ENCODE measurements around the gene MRPL53. TPM values are rescaled to one million over a fixed set of nuclear protein-coding genes. Genes with fewer than 3 reads are reported as not detected.
A peak's percentile ranks its signal among the peaks of the same experiment; 100 is the strongest.

Gene MRPL53
- total and polyA plus RNA-seq, 2 of the 13 experiments (the other 11 are each of a cell fraction or from before 2014, with no cell fraction given), result 34.3 to 51.9 TPM

GRCh38 chr2:74438248-74438647 lies 34.2 kb downstream of the MRPL53 start:
- H2AFZ ChIP-seq (ENCODE audit: low read length), result no peak overlapping the region
- peaks cover 54% of the 10 kb centered on the region for H3K4me1 ChIP-seq (ENCODE audit: insufficient read depth, low read length)
- FAIRE-seq (no peak), ATAC-seq (no peak), DNase-seq (ENCODE audit: low spot score) (no peak)
- peak overlapping the region; percentile 95 for H3K4me2 ChIP-seq (ENCODE audit: low read depth, low read length)
- POLR2A ChIA-PET, result interaction anchor here (5.1 to 11.6 kb wide), 2 partner anchors 10 to 18 kb away, joined by 272 to 342 read pairs; partner anchors contain the start of genes INO80B and WBP1
- peaks cover 25 to 51% of the 10 kb centered on the region in 2 experiments for H3K36me3 ChIP-seq (replicated peaks in 1 of 2; ENCODE audit: control insufficient read depth in 1 of 2, insufficient read depth in 2 of 2, low read length in 2 of 2)
- no TSS peak for BruUV-seq (replicated peaks)
- TF ChIP-seq RFX1 (IDR thresholded peaks at IDR 0.05), result no peak
- no peak for TF ChIP-seq TP53 (CRISPR knock-in tag; conservative IDR thresholded peaks at IDR 0.05)
- TF ChIP-seq NFE2 (CRISPR knock-in tag; IDR thresholded peaks at IDR 0.05), result no peak
- peak; percentile 21; the same call in 1 of the 2 replicates for TF ChIP-seq POLR2G (IDR thresholded peaks at IDR 0.05; ENCODE audit: low read depth, low read length)
- TF ChIP-seq POLR2A (IDR thresholded peaks at IDR 0.05; ENCODE audit: insufficient read depth in 1 of 2, low read depth in 2 of 2, low read length in 2 of 2), result 0 out of 4 replicates have a peak, but pooled peaks of 1 of the 2 experiments have one; percentile 7
- peak; percentile 45; the same call in 1 of the 2 replicates for TF ChIP-seq RBFOX2 (IDR thresholded peaks at IDR 0.05; ENCODE audit: low read depth, low read length)
- no peak for TF ChIP-seq PRMT3 (CRISPR knock-in tag; IDR thresholded peaks at IDR 0.05; ENCODE audit: borderline replicate concordance, low read depth)
- no peak for TF ChIP-seq ZNF207 (IDR thresholded peaks at IDR 0.05; ENCODE audit: borderline replicate concordance)
- peak; percentile 11 for TF ChIP-seq RBM22 (optimal IDR thresholded peaks at IDR 0.05; ENCODE audit: low read length)
- TF ChIP-seq SMC3 (IDR thresholded peaks at IDR 0.05; ENCODE audit: low read length), result peak; percentile 0; the same call in 1 of the 2 replicates
- TF ChIP-seq GATAD2A (CRISPR knock-in tag; IDR thresholded peaks at IDR 0.05), result no peak
- 0 out of 2 replicates have a peak, but pooled peaks have one; percentile 15 for TF ChIP-seq RAD21 (CRISPR knock-in tag; IDR thresholded peaks at IDR 0.05)
- WGBS (ENCODE audit: low lambda C conversion rate), result 100% methylated on average over 1 of the region's 1 CpG
- H3K79me2 ChIP-seq (ENCODE audit: insufficient read depth, low read length), result peaks cover 80% of the 10 kb centered on the region
- H3K9me3 ChIP-seq (ENCODE audit: low read length), result no peaks in the 10 kb centered on the region
- CTCF ChIA-PET (ENCODE audit: low intra/inter-chr PET ratio, low total read pairs), result no interaction called here
- no peaks in the 10 kb centered on the region; a peak in 1 of 5 replicates for H3K27me3 ChIP-seq (ENCODE audit: control insufficient read depth in 1 of 2, insufficient read depth in 2 of 2, low read length in 2 of 2)
- H3K27ac ChIP-seq (ENCODE audit: extremely low read length, insufficient read depth, low read length), result no peak overlapping the region
- in situ Hi-C loops (cut with HindIII; ENCODE audit: extremely low pct_ligation_motif_present, low pct_unique_long_range_greater_than_20kb) (no loop called here), intact Hi-C loops (cut with micrococcal nuclease; ENCODE audit: unreplicated experiment) (no loop called here)
- H3K4me3 ChIP-seq (replicated peaks in 1 of 3; ENCODE audit: insufficient read depth in 1 of 3, low read depth in 2 of 3, low read length in 3 of 3), result peak overlapping the region in 1 of 3 experiments; percentile 1; a peak in 1 of 6 replicates
- H4K20me1 ChIP-seq (ENCODE audit: insufficient read depth, low read length), result peaks cover 50% of the 10 kb centered on the region
- 0 out of 2 replicates have a peak overlapping the region, but pooled peaks have one; percentile 32 for H3K9ac ChIP-seq (ENCODE audit: insufficient read depth, low read depth, low read length)

Data from HepG2 (cell line).